Measurements from ENCODE around the gene FGF12.

DNA sequence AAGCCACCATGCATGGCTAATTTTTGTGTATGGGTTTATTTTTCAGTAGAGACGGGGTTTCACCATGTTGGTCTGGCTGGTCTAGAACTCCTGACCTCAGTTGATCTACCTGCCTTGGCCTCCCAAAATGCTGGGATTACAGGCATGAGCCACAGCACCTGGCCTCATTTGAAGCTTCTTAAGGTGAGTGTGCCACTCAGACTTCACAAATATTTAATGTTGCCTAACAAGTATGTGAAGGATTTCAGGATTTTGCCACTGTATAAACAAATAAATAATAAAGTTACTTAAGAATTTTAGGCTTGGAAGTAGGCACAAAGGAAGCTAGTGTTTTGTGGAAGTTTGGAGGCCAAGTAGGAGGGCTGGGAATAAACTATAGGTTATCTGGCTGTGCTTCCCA is 73.5 kb downstream of the FGF12 start:
- no peak for TF ChIP-seq EZH2 (IDR thresholded peaks at IDR 0.05; ENCODE audit: borderline replicate concordance, low read length)
- TF ChIP-seq, protein P1, sequence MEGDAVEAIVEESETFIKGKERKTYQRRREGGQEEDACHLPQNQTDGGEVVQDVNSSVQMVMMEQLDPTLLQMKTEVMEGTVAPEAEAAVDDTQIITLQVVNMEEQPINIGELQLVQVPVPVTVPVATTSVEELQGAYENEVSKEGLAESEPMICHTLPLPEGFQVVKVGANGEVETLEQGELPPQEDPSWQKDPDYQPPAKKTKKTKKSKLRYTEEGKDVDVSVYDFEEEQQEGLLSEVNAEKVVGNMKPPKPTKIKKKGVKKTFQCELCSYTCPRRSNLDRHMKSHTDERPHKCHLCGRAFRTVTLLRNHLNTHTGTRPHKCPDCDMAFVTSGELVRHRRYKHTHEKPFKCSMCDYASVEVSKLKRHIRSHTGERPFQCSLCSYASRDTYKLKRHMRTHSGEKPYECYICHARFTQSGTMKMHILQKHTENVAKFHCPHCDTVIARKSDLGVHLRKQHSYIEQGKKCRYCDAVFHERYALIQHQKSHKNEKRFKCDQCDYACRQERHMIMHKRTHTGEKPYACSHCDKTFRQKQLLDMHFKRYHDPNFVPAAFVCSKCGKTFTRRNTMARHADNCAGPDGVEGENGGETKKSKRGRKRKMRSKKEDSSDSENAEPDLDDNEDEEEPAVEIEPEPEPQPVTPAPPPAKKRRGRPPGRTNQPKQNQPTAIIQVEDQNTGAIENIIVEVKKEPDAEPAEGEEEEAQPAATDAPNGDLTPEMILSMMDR (IDR thresholded peaks at IDR 0.05; ENCODE audit: low read length) = no peak
